GM18498 (cell line): ENCODE measurements around the gene REEP2.

Experiments
- ATAC-seq: cut with Tn5 transposase; IDR thresholded peaks from one replicate; pipeline ENCODE4 v1.9.1; 2021; ENCODE audit warnings: mild to moderate bottlenecking, moderate library complexity; ENCODE audit not compliant: unreplicated experiment

Gene REEP2

GRCh38 chr5:138495351-138495750 lies 56.5 kb downstream of the REEP2 start:
- no peak for ATAC-seq
